GM19452 (cell line): Measurements from ENCODE around the gene EIPR1.

Experiments
- ATAC-seq: cut with Tn5 transposase; IDR thresholded peaks from one replicate; pipeline ENCODE4 v1.9.1; 2021; ENCODE audit not compliant: unreplicated experiment

The EIPR1 gene

GRCh38 chr2:3377612-3378432, at the start of gene EIPR1:
Gene EIPR1, minus strand, starts transcription at chr2:3377818. Its CDS starts 129 bp downstream, at chr2:3377689.
- peak; percentile 83 for ATAC-seq

- peak; percentile 55 for ATAC-seq
These were observed 49.7 kb upstream of the EIPR1 start for GRCh38 chr2:3427272-3427671.

GRCh38 chr2:3426615-3427014, 49.0 kb upstream of the EIPR1 start:
- no peak for ATAC-seq

- ATAC-seq = no peak
These were observed 46.7 kb upstream of the EIPR1 start for GRCh38 chr2:3424171-3424795.

GRCh38 chr2:3423492-3424170, 46.0 kb upstream of the EIPR1 start:
- no peak for ATAC-seq

GRCh38 chr2:3422161-3422779, 44.7 kb upstream of the EIPR1 start:
- no peak for ATAC-seq

GRCh38 chr2:3421580-3421979, 44.0 kb upstream of the EIPR1 start:
- no peak for ATAC-seq

- ATAC-seq = no peak
These were observed 43.3 kb upstream of the EIPR1 start for GRCh38 chr2:3420769-3421397.

GRCh38 chr2:3420076-3420768, 42.6 kb upstream of the EIPR1 start:
- no peak for ATAC-seq

GRCh38 chr2:3418766-3419404, 41.3 kb upstream of the EIPR1 start:
- no peak for ATAC-seq

- no peak for ATAC-seq
These were observed 36.7 kb upstream of the EIPR1 start for GRCh38 chr2:3414133-3414860.

GRCh38 chr2:3413697-3414096, 36.1 kb upstream of the EIPR1 start:
- no peak for ATAC-seq

- ATAC-seq = no peak
These were observed 33.5 kb upstream of the EIPR1 start for GRCh38 chr2:3411103-3411502.

GRCh38 chr2:3409627-3410170, 32.1 kb upstream of the EIPR1 start:
- no peak for ATAC-seq

GRCh38 chr2:3408781-3409180, 31.2 kb upstream of the EIPR1 start:
- no peak for ATAC-seq

- ATAC-seq = no peak
These were observed 28.9 kb upstream of the EIPR1 start for GRCh38 chr2:3406501-3406900.

GRCh38 chr2:3405876-3406275, 28.3 kb upstream of the EIPR1 start:
- ATAC-seq = no peak

GRCh38 chr2:3405307-3405706, 27.7 kb upstream of the EIPR1 start:
- ATAC-seq = no peak

GRCh38 chr2:3404349-3404894, 26.8 kb upstream of the EIPR1 start:
- no peak for ATAC-seq
